Stimulated activated CD8-positive, alpha-beta memory T cell treated with anti-CD3 and anti-CD28 coated beads, Interleukin-7, amount 100 ng/mL, for 4 hours (primary cell): ENCODE results near the gene ACSS2.

ENCODE experiments used
- DNase-seq, 2 donors: peaks; one replicate each; pipeline ENCODE4 v3.0.0-alpha.2; 2020; ENCODE audit warnings: low read depth in 2 of 2

ACSS2 gene

GRCh38 chr20:34946661-34947060 is 70.2 kb downstream of the ACSS2 start:
- no peak for DNase-seq

DNA sequence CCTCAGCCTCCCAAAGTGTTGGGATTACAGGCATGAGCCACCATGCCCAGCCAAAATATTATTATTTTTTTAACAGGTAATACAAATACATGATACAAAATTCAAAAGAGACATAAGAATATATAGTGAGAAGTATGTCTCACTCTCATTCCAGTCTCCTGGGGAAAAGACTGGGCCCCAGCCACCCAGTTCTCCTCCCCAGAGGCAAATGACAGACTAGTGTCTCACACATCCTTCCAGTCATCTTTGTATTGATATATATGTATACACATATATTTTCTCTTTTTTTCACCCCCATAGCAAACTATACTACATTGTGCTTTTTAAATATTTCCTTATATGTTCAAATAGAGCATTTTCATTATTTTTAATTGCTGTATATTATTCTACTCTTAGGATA is 70.9 kb downstream of the ACSS2 start:
- no peak for DNase-seq

DNA sequence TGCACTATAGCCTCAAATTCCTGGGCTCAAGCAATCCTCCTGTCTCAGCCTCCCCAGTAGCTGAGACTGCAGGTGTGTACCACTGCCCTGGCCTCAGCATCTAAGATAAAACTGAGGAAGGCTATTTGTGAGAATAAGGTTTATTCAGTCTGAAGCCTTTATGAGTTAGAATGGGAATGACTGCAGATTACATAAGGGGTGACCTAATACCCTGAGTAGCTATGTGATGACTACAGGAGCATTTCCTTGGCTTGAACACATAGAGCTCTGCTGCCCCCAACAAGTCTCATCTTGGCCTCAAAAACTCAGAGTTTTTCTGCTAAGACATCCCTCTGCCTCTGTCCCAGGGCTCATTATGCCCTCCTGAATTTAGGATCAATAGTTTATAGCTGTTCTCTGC is 71.6 kb downstream of the ACSS2 start:
- DNase-seq = no peak

GRCh38 chr20:34949120-34949519 is 72.7 kb downstream of the ACSS2 start:
- no peak for DNase-seq

DNA sequence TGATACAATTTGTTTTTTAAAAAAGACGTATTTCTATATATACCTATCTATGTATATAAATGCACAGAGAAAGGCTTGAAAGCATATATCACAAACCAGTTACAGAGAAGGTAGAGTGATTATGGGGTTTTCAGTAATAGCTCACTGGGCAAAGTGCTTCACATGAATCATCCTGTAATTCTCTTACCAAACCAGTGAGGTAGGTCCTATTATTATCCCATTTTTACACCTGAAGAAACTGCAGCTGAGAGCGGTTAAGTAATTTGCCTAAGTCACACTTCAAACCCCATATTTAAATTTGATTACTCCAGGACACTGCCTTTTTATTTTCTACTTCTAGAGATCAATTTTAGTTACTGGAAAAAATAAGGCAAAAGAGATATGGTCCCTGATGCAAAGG is 74.8 kb downstream of the ACSS2 start:
- DNase-seq = no peak

DNA sequence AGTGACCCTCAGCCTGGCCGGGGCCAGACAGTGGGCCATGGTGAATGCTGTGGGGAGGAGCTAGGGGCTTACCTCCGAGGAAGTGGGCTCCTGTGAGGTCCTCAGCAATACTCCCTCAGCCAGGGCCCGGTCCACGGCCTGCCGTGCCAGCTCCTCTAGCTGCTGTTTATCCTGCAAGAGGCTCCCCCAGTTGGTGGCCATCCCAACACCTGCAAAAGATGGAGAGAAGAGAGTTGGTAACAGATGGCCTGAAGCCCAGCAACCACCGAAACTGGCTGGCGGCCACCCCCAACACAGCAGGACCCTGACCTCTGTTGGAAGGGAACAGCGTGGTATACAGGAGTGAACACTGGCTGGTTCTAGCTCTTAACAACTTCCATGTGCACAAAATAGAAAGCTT is 75.2 kb downstream of the ACSS2 start:
- no peak for DNase-seq

- DNase-seq = no peak
Observed at GRCh38 chr20:34952671-34953070, 76.3 kb downstream of the ACSS2 start.

DNA sequence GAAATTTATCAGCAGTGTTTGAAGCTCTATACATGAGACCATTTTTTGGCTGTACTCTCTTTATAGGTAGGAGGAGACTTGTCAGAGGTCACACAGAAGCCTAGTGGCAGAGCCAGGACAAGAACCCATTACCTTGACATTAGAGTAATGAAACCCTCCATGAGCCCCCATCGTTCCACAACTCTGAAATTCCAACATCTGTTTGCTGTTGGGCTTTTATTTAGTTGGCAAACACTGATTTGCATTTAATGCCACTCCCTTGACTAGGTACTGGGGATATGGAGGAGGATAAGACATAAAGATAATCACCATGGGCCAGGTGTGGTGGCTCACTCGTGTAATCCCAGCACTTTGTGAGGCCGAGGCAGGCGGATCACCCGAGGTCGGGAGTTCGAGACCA is 77.5 kb downstream of the ACSS2 start:
- no peak for DNase-seq

DNA sequence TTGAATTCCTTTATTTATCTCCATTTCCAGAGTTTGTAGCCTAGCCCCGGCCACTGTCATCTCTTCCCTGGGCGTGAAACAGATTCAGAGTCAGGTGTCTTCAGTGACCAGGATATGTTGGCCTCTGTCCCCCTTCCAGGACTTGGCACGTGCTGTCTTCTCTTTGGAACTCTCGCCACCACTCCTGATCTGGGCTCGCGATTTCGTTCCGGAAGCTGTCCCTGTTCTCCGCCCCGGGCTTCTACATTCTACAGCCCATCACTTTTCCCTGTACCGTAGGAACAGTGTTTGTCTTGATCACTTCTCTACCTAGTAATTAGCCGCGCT is 78.5 kb downstream of the ACSS2 start:
- DNase-seq = no peak

GRCh38 chr20:34955231-34956040 is 79.0 kb downstream of the ACSS2 start, which contains the start of the genes GSS and MYH7B:
TSS of gene GSS (minus strand) at chr20:34955806. CDS start at chr20:34951852, 3,954 bp downstream.
TSS of gene MYH7B (plus strand) at chr20:34955868. CDS start at chr20:34978006, 22,138 bp downstream.
- DNase-seq = peak; percentile 90 to 93

DNA sequence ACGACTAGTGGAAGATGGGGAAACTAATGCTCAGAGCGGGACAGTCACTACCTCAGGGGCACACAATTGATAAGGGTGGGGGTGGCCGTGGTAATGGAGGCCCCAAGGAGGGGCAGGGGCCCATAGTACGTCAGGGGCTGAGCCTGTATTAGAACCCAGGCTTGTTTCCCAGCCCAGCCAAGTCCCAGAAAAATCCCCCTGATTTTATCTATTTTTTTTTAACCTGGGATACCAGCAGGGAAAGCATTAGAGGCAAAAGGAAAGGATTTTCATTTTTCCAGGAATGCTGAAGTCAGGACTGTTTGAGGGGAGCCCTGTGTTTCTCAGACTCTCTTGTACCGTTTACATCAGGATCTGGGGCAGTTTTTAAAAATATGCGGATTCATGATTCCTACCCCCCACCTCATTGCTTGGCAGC is 79.6 kb downstream of the ACSS2 start:
- no peak for DNase-seq

DNA sequence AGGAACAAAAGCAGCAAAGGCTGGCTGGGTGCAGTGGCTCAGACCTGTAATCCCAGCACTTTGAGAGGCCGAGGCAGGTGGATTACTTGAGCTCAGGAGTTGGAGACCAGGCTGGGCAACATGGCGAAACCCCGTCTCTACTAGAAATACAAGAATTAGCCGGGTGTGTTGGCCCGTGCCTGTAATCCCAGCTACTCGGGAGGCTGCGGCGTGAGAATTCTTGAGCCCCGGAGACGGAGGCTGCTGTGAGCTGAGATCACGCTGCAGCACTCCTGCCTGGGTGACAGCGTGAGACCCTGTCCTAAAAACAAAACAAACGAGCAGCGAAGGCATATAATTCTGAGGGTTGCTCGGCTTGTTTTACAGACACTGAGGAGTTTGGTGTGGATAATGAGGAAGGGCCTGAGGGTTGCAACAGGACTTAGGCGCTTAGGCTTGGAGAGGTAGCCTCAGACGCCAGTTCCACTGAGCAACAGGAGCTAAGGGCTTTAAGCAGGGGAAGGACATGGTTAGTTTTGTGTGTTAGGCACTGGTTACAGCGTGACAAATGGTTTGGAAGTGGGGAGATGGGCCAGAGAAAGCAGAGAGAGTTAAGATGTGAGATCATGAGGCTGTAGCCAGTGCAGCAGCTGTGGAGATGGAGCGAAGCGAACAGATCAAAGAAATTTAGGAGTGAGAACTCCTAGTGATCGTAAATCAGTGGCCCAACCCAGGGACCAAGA is 80.5 kb downstream of the ACSS2 start:
- DNase-seq = no peak

- no peak for DNase-seq
Observed at GRCh38 chr20:34964486-34964885, 88.1 kb downstream of the ACSS2 start.

DNA sequence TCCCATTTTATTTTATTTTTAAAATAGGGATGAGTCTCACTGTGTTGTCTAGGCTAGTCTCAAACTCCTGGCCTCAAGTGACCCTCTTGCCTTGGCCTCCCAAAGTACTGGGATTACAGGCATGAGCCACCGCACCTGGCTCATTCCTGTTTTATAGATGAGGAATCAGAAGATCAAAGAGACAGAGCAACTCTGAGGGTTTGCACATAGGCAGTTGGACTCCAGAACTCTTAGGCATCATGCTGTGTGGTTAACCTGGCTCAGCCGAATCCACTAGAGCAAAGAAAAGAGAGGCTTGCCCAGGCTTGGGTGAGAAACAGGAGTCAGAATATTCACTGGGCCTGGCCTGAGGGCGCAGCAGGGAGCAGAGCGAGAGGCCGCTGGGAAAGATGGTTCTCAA is 88.6 kb downstream of the ACSS2 start:
- no peak for DNase-seq

GRCh38 chr20:34967421-34967820 is 91.0 kb downstream of the ACSS2 start:
- no peak for DNase-seq

DNA sequence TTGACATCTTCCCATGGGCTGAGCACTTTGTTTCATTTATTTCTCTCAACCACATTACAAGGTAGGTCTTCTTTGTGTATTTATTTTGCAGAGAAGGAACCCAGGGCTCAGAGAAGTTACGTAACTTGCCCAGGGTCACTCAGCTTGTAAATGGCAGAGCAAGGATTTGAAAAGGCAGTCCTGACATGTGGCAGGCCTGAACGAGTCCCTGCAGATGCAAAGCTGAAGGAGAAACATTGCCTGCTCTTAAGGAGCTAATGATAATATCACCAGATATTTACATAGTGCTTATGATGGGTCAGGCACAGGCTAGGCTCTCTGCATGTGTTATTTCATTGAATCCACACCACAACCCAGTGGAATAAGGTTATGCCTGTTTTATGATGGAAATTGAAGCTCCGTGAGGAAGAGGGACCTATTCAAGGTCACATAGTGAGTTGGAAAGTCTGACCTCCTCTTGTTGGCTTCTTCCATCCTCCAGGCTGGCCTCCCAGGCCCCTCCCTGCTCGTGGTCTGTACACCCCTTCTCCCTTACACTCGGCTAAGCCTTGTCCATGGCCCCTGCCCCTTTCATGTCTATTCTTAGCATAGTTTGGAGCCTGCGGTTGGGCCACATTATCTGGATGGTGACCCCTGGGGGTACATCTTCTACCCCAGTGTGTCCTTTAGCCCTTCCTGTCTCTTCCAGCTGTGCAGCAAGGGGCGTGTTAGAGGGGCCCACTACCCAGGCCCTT is 91.8 kb downstream of the ACSS2 start:
- no peak for DNase-seq

- DNase-seq = no peak
Observed at GRCh38 chr20:34970193-34970840, 93.9 kb downstream of the ACSS2 start.

DNA sequence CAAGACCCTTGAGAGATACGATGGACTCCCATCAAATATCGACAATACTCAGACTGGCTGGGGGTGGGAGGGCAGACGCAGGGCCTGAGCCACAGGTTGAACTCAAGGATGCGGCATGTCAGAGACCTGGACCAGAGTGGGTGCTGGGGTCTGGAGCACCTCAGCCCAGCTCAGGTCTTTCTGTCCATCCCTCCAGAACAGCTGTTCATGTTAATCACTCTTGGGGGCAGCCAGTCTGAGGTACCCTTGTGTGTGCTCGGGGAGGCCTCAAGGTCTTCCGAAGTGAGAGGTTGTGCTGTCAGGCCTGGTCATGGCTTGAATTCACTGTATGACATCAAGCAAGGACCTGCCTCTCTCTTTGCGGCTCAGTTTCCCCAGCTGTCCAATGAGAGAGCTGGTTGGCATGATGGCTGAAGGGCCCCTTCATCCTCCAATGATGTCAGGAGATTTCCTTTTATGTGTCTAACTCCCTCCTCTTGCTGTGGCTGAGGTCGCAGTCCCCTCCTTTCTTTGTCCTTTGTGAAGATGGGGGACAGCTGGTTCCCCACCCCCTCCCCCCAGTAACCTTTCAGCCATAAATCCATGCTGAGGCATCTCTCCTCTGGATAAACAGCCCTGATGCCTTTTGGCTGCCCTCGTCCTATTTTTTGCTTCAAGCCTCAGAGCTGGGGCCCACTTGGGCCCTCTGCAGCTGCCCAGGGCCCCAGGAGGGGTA is 94.6 kb downstream of the ACSS2 start:
- no peak for DNase-seq

- DNase-seq = no peak
Observed at GRCh38 chr20:34971561-34972235, 95.3 kb downstream of the ACSS2 start.

DNA sequence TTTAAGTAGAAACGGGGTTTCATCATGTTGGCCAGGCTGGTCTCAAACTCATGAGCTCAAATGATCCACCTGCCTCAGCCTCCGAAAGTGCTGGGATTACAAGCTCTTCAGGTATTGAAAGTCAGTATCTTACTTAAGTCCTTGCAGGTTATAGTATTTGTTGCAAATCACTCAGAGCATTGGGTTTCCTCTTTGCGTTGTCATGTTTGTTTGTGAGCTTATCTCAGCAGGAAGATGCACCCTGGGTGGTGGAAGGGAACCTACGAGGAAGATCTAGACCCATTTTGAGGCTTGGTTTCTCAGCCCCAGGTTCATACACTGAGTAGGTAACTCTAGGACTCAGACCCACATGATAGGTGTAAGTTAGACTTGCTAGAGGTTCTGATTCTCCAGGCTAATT is 97.8 kb downstream of the ACSS2 start:
- DNase-seq = no peak

GRCh38 chr20:34976286-34976685 is 99.9 kb downstream of the ACSS2 start:
- DNase-seq = no peak
